HG03039 (cell line): ENCODE data around the gene BCL7A.
"Not testable (repeated sequence)": the region's sequence is repeated elsewhere in the genome, so short reads cannot be mapped to it uniquely, and the experiment has no call there.

ENCODE experiments used
- ATAC-seq: cut with Tn5 transposase; IDR thresholded peaks from one replicate; pipeline ENCODE4 v1.9.1; 2021; ENCODE audit warnings: mild to moderate bottlenecking, moderate library complexity; ENCODE audit not compliant: unreplicated experiment

The BCL7A gene

GRCh38 chr12:122050706-122051105 lies 29.0 kb downstream of the BCL7A start:
- no peak for ATAC-seq

- ATAC-seq, result no peak
Observed at GRCh38 chr12:122051231-122051876, 29.7 kb downstream of the BCL7A start.

- no peak for ATAC-seq
Observed at GRCh38 chr12:122052285-122052684, 30.6 kb downstream of the BCL7A start.

GRCh38 chr12:122054842-122055520 lies 33.3 kb downstream of the BCL7A start:
- no peak for ATAC-seq

GRCh38 chr12:122056406-122056805 lies 34.7 kb downstream of the BCL7A start:
- ATAC-seq, result not testable (repeated sequence)

GRCh38 chr12:122057007-122057735 lies 35.5 kb downstream of the BCL7A start:
- no peak for ATAC-seq

- ATAC-seq, result no peak
Observed at GRCh38 chr12:122057769-122058168, 36.1 kb downstream of the BCL7A start.

- no peak for ATAC-seq
Observed at GRCh38 chr12:122058549-122059149, 37.0 kb downstream of the BCL7A start.

GRCh38 chr12:122059203-122059960 lies 37.7 kb downstream of the BCL7A start:
- no peak for ATAC-seq

- no peak for ATAC-seq
Observed at GRCh38 chr12:122060081-122060501, 38.4 kb downstream of the BCL7A start.

- ATAC-seq, result no peak
Observed at GRCh38 chr12:122061253-122061652, 39.6 kb downstream of the BCL7A start.

- ATAC-seq, result no peak
Observed at GRCh38 chr12:122062832-122063693, 41.4 kb downstream of the BCL7A start.

- no peak for ATAC-seq
Observed at GRCh38 chr12:122063694-122064024, 42.0 kb downstream of the BCL7A start.

GRCh38 chr12:122064025-122064777 lies 42.5 kb downstream of the BCL7A start:
- no peak for ATAC-seq

- ATAC-seq, result no peak
Observed at GRCh38 chr12:122064780-122065588, 43.3 kb downstream of the BCL7A start.

- no peak for ATAC-seq
Observed at GRCh38 chr12:122067548-122067947, 45.9 kb downstream of the BCL7A start.

GRCh38 chr12:122067966-122068365 lies 46.3 kb downstream of the BCL7A start:
- ATAC-seq, result peak; percentile 78
